Fibroblast of lung (primary cell): ENCODE results near the gene ARRDC4. TPM values are rescaled to one million over a fixed set of nuclear protein-coding genes. Genes with fewer than 3 reads are reported as not detected.
A peak's percentile ranks its signal among the peaks of the same experiment; 100 is the strongest.

Experiments used
- DNase-seq, 2 donors: peaks; one replicate each; pipeline versions ENCODE4 v3.0.0 to v3.0.0-alpha.2; 2010; ENCODE audit warnings: low read depth in 2 of 2
- H2AFZ ChIP-seq: 2 replicates; pipeline ENCODE4 v1.5.1; 2012; ENCODE audit warnings: low read length, control low read depth, inconsistent platforms
- H3K27ac ChIP-seq: 2 replicates; pipeline ENCODE4 v1.5.1; 2011; ENCODE audit warnings: low read length, control low read depth; ENCODE audit not compliant: insufficient read depth
- H3K27me3 ChIP-seq: 2 replicates; pipeline ENCODE4 v1.5.1; 2011; ENCODE audit warnings: mild to moderate bottlenecking, low read length; ENCODE audit not compliant: control insufficient read depth, insufficient read depth
- H3K36me3 ChIP-seq: 2 replicates; pipeline ENCODE4 v1.5.1; 2011; ENCODE audit warnings: low read length; ENCODE audit not compliant: control insufficient read depth, insufficient read depth
- H3K4me1 ChIP-seq: 2 replicates; pipeline ENCODE4 v1.5.1; 2011; ENCODE audit warnings: low read length; ENCODE audit not compliant: control insufficient read depth, insufficient read depth; ENCODE audit errors: extremely low read depth
- H3K4me2 ChIP-seq: 2 replicates; pipeline ENCODE4 v1.5.1; 2011; ENCODE audit warnings: low read length, control low read depth; ENCODE audit not compliant: insufficient read depth; ENCODE audit errors: extremely low read depth
- H3K4me3 ChIP-seq, 4 experiments: fragments of 200-600 bp in 1 of 4; sonication (generic) in 1 of 4; replicated peaks in 1 of 4; 2 replicates each; pipeline ENCODE4 v1.5.1; 2011 to 2016; ENCODE audit warnings: low read length in 4 of 4, low read depth in 3 of 4, mild to moderate bottlenecking in 3 of 4, control low read depth in 2 of 4, inconsistent platforms in 1 of 4, mixed read lengths in 1 of 4; ENCODE audit not compliant: insufficient read depth in 1 of 4; ENCODE audit errors: control extremely low read depth in 1 of 4
- H3K79me2 ChIP-seq: 2 replicates; pipeline ENCODE4 v1.5.1; 2012; ENCODE audit warnings: mild to moderate bottlenecking, low read length, inconsistent platforms; ENCODE audit not compliant: control insufficient read depth, insufficient read depth
- H3K9ac ChIP-seq: 2 replicates; pipeline ENCODE4 v1.5.1; 2011; ENCODE audit warnings: mild to moderate bottlenecking, low read length, control low read depth; ENCODE audit not compliant: insufficient read depth
- H3K9me3 ChIP-seq: 2 replicates; pipeline ENCODE4 v1.5.1; 2012; ENCODE audit warnings: low read depth, low read length; ENCODE audit not compliant: control insufficient read depth, insufficient read depth
- H4K20me1 ChIP-seq: 2 replicates; pipeline ENCODE4 v1.5.1; 2011; ENCODE audit warnings: low read length; ENCODE audit not compliant: control insufficient read depth, insufficient read depth; ENCODE audit errors: extremely low read depth
- CTCF ChIP-seq, 2 donors: IDR thresholded peaks in 1 of 2; conservative IDR thresholded peaks in 1 of 2; 1 replicate in 1 of 2; 2 replicates in 1 of 2; pipeline ENCODE4 v1.5.1; 2011 to 2012; ENCODE audit warnings: low read length in 2 of 2, control low read depth in 1 of 2, inconsistent platforms in 1 of 2, low read depth in 1 of 2, mild to moderate bottlenecking in 1 of 2
- EZH2 ChIP-seq: IDR thresholded peaks from 2 replicates; pipeline ENCODE4 v1.5.1; 2012; ENCODE audit warnings: low read length, control low read depth, mild to moderate bottlenecking; ENCODE audit errors: missing control alignments
- polyA plus RNA-seq, 2 donors: library from polyadenylated mRNA; depleted of rRNA in 1 of 2; stranded (reverse) in 1 of 2; unstranded in 1 of 2; fragments of >200 nt; gene quantifications; 2 replicates each; pipeline ENCODE4 v1.2.1, GENCODE V29; 2011 to 2012; ENCODE audit warnings: missing spikeins in 1 of 2
- total RNA-seq: library from RNA; depleted of rRNA; stranded (reverse); fragments of >200 nt; gene quantifications from 2 replicates; pipeline ENCODE4 v1.2.1, GENCODE V29; 2014

The ARRDC4 gene
- total and polyA plus RNA-seq, 2 donors (not counting 1 experiment from before 2014, with no cell fraction given) = 27.3 to 39.8 TPM

GRCh38 chr15:97941572-97941971, 18.9 kb upstream of the ARRDC4 start:
- Histone ChIP-seq H3K27me3 (no peaks in the 10 kb centered on the region), H3K9ac (no peak overlapping the region), H3K36me3 (no peaks in the 10 kb centered on the region), H3K9me3 (no peaks in the 10 kb centered on the region), H3K79me2 (no peaks in the 10 kb centered on the region), H3K4me3 (no peak overlapping the region), H2AFZ (no peak overlapping the region), H3K27ac (no peak overlapping the region), H3K4me1 (no peaks in the 10 kb centered on the region), H4K20me1 (no peaks in the 10 kb centered on the region), H3K4me2 (no peak overlapping the region)
- no peak for DNase-seq
- TF ChIP-seq EZH2 = no peak
- no peak for TF ChIP-seq CTCF (conservative IDR thresholded peaks at IDR 0.05 in 1 of 2, IDR thresholded peaks at IDR 0.05 in 1 of 2; ENCODE audit: low read depth in 1 of 2, low read length in 2 of 2)

- H4K20me1 ChIP-seq = no peaks in the 10 kb centered on the region
- H3K4me1 ChIP-seq = no peaks in the 10 kb centered on the region
- no peaks in the 10 kb centered on the region for H3K36me3 ChIP-seq
- no peaks in the 10 kb centered on the region for H3K79me2 ChIP-seq
- H3K4me3 ChIP-seq = no peak overlapping the region
- no peak overlapping the region for H3K4me2 ChIP-seq
- H3K27ac ChIP-seq = no peak overlapping the region
- no peaks in the 10 kb centered on the region for H3K9me3 ChIP-seq
- DNase-seq = no peak
- H2AFZ ChIP-seq = no peak overlapping the region
- no peak for TF ChIP-seq EZH2
- no peak for TF ChIP-seq CTCF (conservative IDR thresholded peaks at IDR 0.05 in 1 of 2, IDR thresholded peaks at IDR 0.05 in 1 of 2; ENCODE audit: low read depth in 1 of 2, low read length in 2 of 2)
- no peak overlapping the region for H3K9ac ChIP-seq
- H3K27me3 ChIP-seq = no peaks in the 10 kb centered on the region
These were observed 15.8 kb upstream of the ARRDC4 start for GRCh38 chr15:97944724-97945123.

DNA sequence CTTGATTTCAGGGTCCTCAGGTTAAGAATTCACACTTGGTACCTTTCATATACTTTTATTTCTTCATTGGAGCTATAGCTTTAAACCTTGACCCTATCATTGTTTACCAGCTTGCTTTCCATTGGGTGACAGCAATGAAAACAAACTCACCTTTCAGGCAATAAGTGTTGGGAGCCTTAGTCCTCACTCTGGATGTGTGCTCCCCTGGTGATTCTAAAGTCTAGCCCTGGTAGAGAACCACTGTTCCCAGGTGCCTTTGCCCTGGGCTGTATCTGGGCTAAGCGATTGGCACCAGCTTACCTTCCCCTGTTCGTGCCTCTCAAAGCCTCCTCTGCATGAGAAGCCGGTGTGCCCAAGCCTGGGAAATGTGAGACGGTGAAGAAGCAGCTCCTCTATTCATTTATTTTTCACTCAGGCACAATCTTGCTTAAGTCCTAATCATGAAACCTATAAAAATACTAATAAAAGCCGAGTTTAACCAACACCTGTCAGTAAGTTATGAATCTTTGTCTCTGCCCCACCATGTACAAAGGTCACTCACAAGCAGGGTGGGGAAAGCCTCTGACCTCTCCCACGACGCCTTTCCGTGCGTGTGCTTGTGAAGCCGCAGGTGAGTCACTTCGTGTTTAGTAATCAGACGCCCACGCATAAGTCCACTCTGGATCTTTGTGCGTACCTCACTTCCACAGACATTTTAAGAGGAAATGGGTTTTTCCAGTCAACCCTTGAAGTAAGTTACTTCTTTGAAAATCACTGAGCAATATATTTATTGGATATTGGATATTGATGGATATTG, 12.8 kb upstream of the ARRDC4 start:
- Histone ChIP-seq H3K9ac (no peak overlapping the region), H3K9me3 (no peaks in the 10 kb centered on the region), H3K4me1 (no peaks in the 10 kb centered on the region), H3K4me2 (no peak overlapping the region), H3K36me3 (no peaks in the 10 kb centered on the region), H2AFZ (no peak overlapping the region), H3K27ac (no peak overlapping the region), H3K79me2 (no peaks in the 10 kb centered on the region), H3K4me3 (no peak overlapping the region), H3K27me3 (no peaks in the 10 kb centered on the region), H4K20me1 (no peaks in the 10 kb centered on the region)
- TF ChIP-seq CTCF (conservative IDR thresholded peaks at IDR 0.05 in 1 of 2, IDR thresholded peaks at IDR 0.05 in 1 of 2; ENCODE audit: low read depth in 1 of 2, low read length in 2 of 2) (no peak), EZH2 (no peak)
- peak in 1 of 2 donors; percentile 37 for DNase-seq
